B cell (primary cell): ENCODE data around the gene PTPRC.

Experiments used
- EZH2 ChIP-seq: IDR thresholded peaks from 2 replicates; pipeline ENCODE4 v1.6.1; 2012; ENCODE audit warnings: borderline replicate concordance, low read depth, mild to moderate bottlenecking, moderate library complexity, low read length; ENCODE audit not compliant: insufficient read depth, poor library complexity, severe bottlenecking
- TF ChIP-seq, protein P1 (sequence below): fragments of 200-600 bp; IDR thresholded peaks from one replicate; pipeline ENCODE4 v1.8.0; 2022; ENCODE audit warnings: antibody characterized with exemption, mild to moderate bottlenecking

DNA sequence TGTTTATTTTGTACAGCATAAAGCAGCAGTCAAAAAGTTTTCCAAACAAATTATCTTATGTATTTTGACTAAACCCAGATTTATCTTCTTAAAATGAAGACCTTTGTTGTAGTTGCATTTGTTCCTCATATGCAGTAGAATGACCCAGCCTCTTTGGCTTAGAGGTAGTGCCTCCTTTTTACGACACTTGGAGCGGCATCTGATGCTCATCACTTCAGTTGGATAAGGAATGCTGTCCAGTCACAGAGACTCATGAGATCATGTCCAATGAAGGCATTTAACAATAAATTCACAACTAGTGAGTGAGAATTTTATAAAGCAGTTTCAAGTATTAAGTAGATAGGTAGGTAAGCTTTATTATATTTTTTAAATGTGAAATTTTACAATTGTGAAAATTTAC is 35.2 kb downstream of the PTPRC start:
- TF ChIP-seq, protein P1, sequence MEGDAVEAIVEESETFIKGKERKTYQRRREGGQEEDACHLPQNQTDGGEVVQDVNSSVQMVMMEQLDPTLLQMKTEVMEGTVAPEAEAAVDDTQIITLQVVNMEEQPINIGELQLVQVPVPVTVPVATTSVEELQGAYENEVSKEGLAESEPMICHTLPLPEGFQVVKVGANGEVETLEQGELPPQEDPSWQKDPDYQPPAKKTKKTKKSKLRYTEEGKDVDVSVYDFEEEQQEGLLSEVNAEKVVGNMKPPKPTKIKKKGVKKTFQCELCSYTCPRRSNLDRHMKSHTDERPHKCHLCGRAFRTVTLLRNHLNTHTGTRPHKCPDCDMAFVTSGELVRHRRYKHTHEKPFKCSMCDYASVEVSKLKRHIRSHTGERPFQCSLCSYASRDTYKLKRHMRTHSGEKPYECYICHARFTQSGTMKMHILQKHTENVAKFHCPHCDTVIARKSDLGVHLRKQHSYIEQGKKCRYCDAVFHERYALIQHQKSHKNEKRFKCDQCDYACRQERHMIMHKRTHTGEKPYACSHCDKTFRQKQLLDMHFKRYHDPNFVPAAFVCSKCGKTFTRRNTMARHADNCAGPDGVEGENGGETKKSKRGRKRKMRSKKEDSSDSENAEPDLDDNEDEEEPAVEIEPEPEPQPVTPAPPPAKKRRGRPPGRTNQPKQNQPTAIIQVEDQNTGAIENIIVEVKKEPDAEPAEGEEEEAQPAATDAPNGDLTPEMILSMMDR: no peak
- no peak for TF ChIP-seq EZH2
